Stimulated activated naive B cell treated with anti-CD40 and anti-IgM and Interleukin-4, amounts not matched to agents 10 μg/mL and 1 μg/mL and 100 μg/mL, for 72 hours (primary cell): Measurements from ENCODE around the gene EEFSEC.

Source experiments
- ATAC-seq, 2 donors: fragments of 150-1000 bp; cut with Tn5 transposase; replicated peaks; 2 replicates each; pipeline ENCODE4 v1.10.0; 2021; ENCODE audit warnings: moderate library complexity in 1 of 2
- DNase-seq: peaks from one replicate; pipeline ENCODE4 v3.0.0; 2021
- H3K27ac Mint-ChIP-seq: one replicate; pipeline ENCODE4 v1.8.0; 2022; ENCODE audit warnings: mild to moderate bottlenecking, mixed read lengths
- H3K27me3 Mint-ChIP-seq, 2 donors: one replicate each; pipeline ENCODE4 v1.8.0; 2022; ENCODE audit warnings: mixed read lengths in 2 of 2
- H3K36me3 Mint-ChIP-seq, 2 donors: one replicate each; pipeline ENCODE4 v1.8.0; 2022; ENCODE audit warnings: mixed read lengths in 2 of 2, mild to moderate bottlenecking in 1 of 2
- H3K4me1 Mint-ChIP-seq, 2 donors: one replicate each; pipeline ENCODE4 v1.8.0; 2022; ENCODE audit warnings: mixed read lengths in 2 of 2, mild to moderate bottlenecking in 1 of 2
- H3K4me3 Mint-ChIP-seq, 2 donors: one replicate each; pipeline ENCODE4 v1.8.0; 2022; ENCODE audit warnings: mild to moderate bottlenecking in 2 of 2, mixed read lengths in 2 of 2, moderate library complexity in 1 of 2
- H3K9me3 Mint-ChIP-seq, 2 donors: one replicate each; pipeline ENCODE4 v1.8.0; 2022; ENCODE audit warnings: mixed read lengths in 2 of 2, mild to moderate bottlenecking in 1 of 2

Gene EEFSEC

GRCh38 chr3:128167973-128168674, 14.8 kb downstream of the EEFSEC start:
- Mint-ChIP-seq H3K27ac (no peak overlapping the region), H3K27me3 (no peaks in the 10 kb centered on the region)
- no peak for ATAC-seq

DNA sequence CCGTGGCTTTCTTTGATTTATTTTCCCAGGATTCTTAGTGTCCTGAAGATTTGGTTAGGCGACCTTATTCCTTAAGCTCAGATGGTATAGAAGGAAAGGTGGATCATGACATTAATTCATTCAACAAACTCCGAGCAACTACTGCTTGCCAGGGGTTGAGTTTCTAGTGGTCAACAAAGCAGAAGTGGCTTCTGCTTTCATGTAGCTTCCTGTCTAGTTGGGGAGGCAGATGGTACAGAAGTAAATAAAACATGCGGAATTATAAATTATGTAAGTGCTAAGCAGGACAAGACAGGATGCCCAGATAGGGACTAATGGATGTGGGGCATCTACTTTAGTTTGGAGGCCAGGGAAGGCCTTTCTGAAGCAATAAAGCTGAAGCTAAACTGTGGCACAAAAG, 15.6 kb downstream of the EEFSEC start:
- H3K4me3 Mint-ChIP-seq: no peak overlapping the region
- no peak for DNase-seq
- peaks cover 31 to 39% of the 10 kb centered on the region in 2 donors for H3K4me1 Mint-ChIP-seq
- no peaks in the 10 kb centered on the region for H3K27me3 Mint-ChIP-seq
- peaks cover 14 to 35% of the 10 kb centered on the region in 2 donors for H3K36me3 Mint-ChIP-seq
- no peak for ATAC-seq
- no peaks in the 10 kb centered on the region for H3K9me3 Mint-ChIP-seq
- H3K27ac Mint-ChIP-seq: no peak overlapping the region

More at GRCh38 chr3:128167973-128168674, 14.8 kb downstream of the EEFSEC start:
- H3K4me3 Mint-ChIP-seq: no peak overlapping the region
- no peak for DNase-seq
- H3K36me3 Mint-ChIP-seq: peaks cover 14 to 37% of the 10 kb centered on the region in 2 donors
- H3K9me3 Mint-ChIP-seq: no peaks in the 10 kb centered on the region
- peaks cover 27 to 35% of the 10 kb centered on the region in 2 donors for H3K4me1 Mint-ChIP-seq

DNA sequence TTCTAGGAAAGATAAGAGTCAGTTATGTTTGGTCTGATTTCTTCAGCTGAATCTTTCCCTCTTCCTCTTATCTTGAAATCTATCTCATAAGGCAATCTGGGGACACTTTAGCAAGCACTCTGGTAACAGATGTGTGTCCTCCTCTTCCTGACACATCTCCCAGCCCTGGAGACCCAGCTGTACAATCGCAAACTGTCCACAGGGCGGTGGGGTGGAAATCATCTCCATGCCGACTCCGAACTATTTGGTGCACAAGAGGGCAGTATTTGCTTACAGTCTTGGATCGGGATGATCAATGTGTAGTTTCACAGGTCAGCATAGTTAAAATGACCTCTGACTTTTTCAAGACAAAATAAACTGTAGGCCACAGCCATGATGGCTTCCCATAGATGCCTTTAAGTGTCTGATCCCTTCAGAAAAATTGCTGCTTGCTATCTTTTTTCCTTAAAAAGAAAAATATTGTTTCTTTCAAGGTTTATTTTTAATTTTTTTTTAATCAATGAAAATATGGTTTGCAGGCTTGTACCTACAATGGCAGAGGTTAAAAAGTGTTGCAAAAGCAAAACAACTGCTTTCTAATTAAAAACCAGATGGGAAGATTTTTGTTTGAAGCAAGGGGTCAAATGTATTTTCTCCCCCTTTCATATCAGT, 17.7 kb downstream of the EEFSEC start:
- ATAC-seq: peak in 1 of 2 donors; percentile 48
- Mint-ChIP-seq H3K4me1 (peaks cover 29 to 51% of the 10 kb centered on the region in 2 donors), H3K4me3 (no peak overlapping the region), H3K9me3 (no peaks in the 10 kb centered on the region), H3K27ac (no peak overlapping the region), H3K27me3 (no peaks in the 10 kb centered on the region), H3K36me3 (peaks cover 5 to 19% of the 10 kb centered on the region in 2 donors)
- no peak for DNase-seq

DNA sequence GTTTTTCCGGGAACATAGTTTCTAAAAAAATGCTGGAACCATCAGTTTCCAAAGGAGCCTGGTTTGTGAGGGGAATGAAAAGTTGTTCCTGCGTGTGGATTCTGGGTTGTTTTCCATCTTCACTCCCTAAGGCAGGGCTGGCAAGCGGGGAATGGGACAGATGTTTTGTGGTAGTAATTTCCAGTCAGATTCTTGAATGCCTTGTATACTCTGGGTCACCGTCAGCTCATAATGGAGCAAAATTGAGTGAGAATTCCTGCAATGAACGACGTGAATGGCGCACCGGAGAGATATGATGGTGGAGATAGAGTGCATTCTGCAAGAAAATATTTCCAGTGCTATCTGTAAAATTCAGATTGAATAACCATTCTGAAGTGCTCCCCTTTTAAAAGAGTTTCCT, 19.9 kb downstream of the EEFSEC start:
- peaks cover 19 to 50% of the 10 kb centered on the region in 2 donors for H3K4me1 Mint-ChIP-seq
- H3K9me3 Mint-ChIP-seq: no peaks in the 10 kb centered on the region
- DNase-seq (no peak), ATAC-seq (no peak)
- no peaks in the 10 kb centered on the region for H3K27me3 Mint-ChIP-seq
- H3K4me3 Mint-ChIP-seq: no peak overlapping the region
- no peak overlapping the region for H3K27ac Mint-ChIP-seq
- peaks cover 2 to 10% of the 10 kb centered on the region in 2 donors for H3K36me3 Mint-ChIP-seq

GRCh38 chr3:128173849-128174248, 20.6 kb downstream of the EEFSEC start:
- peaks cover 2 to 10% of the 10 kb centered on the region in 2 donors for H3K36me3 Mint-ChIP-seq
- no peak overlapping the region for H3K4me3 Mint-ChIP-seq
- ATAC-seq (no peak), DNase-seq (no peak)
- H3K27me3 Mint-ChIP-seq: no peaks in the 10 kb centered on the region
- H3K4me1 Mint-ChIP-seq: peaks cover 12 to 43% of the 10 kb centered on the region in 2 donors
- no peaks in the 10 kb centered on the region for H3K9me3 Mint-ChIP-seq
- H3K27ac Mint-ChIP-seq: no peak overlapping the region

GRCh38 chr3:128174675-128175590, 21.7 kb downstream of the EEFSEC start:
- Mint-ChIP-seq H3K27ac (peak overlapping the region; percentile 72), H3K27me3 (no peaks in the 10 kb centered on the region), H3K36me3 (peaks cover 2 to 10% of the 10 kb centered on the region in 2 donors), H3K4me3 (no peak overlapping the region), H3K4me1 (peaks cover 15 to 43% of the 10 kb centered on the region in 2 donors), H3K9me3 (no peaks in the 10 kb centered on the region)
- ATAC-seq (no peak), DNase-seq (no peak)

GRCh38 chr3:128175768-128176167, 22.5 kb downstream of the EEFSEC start:
- Mint-ChIP-seq H3K4me1 (peaks cover 19 to 46% of the 10 kb centered on the region in 2 donors), H3K27me3 (no peaks in the 10 kb centered on the region), H3K36me3 (peaks cover 2 to 9% of the 10 kb centered on the region in 2 donors), H3K4me3 (no peak overlapping the region), H3K27ac (no peak overlapping the region), H3K9me3 (no peaks in the 10 kb centered on the region)
- ATAC-seq: no peak
- no peak for DNase-seq

GRCh38 chr3:128176276-128176833, 23.1 kb downstream of the EEFSEC start:
- Mint-ChIP-seq H3K27ac (no peak overlapping the region), H3K9me3 (no peaks in the 10 kb centered on the region), H3K4me3 (no peak overlapping the region), H3K27me3 (no peaks in the 10 kb centered on the region), H3K4me1 (peaks cover 17 to 46% of the 10 kb centered on the region in 2 donors), H3K36me3 (peaks cover 2 to 7% of the 10 kb centered on the region in 2 donors)
- ATAC-seq (no peak), DNase-seq (no peak)

GRCh38 chr3:128177865-128178264, 24.6 kb downstream of the EEFSEC start:
- H3K27me3 Mint-ChIP-seq: no peaks in the 10 kb centered on the region
- ATAC-seq (no peak), DNase-seq (no peak)
- no peak overlapping the region for H3K4me3 Mint-ChIP-seq
- peaks cover 20 to 46% of the 10 kb centered on the region in 2 donors for H3K4me1 Mint-ChIP-seq
- peaks cover 4 to 10% of the 10 kb centered on the region in 2 donors for H3K36me3 Mint-ChIP-seq
- no peak overlapping the region for H3K27ac Mint-ChIP-seq
- no peaks in the 10 kb centered on the region for H3K9me3 Mint-ChIP-seq

GRCh38 chr3:128178782-128179483, 25.7 kb downstream of the EEFSEC start:
- H3K27ac Mint-ChIP-seq: no peak overlapping the region
- H3K4me1 Mint-ChIP-seq: peaks cover 21 to 41% of the 10 kb centered on the region in 2 donors
- no peak overlapping the region for H3K4me3 Mint-ChIP-seq
- no peaks in the 10 kb centered on the region for H3K27me3 Mint-ChIP-seq
- H3K9me3 Mint-ChIP-seq: no peaks in the 10 kb centered on the region
- ATAC-seq: no peak
- no peak for DNase-seq
- peaks cover 7 to 13% of the 10 kb centered on the region in 2 donors for H3K36me3 Mint-ChIP-seq

- no peak for ATAC-seq
- H3K9me3 Mint-ChIP-seq: peaks cover 0 to 2% of the 10 kb centered on the region in 2 donors
- DNase-seq: no peak
- peaks cover 21 to 36% of the 10 kb centered on the region in 2 donors for H3K4me1 Mint-ChIP-seq
- no peaks in the 10 kb centered on the region for H3K27me3 Mint-ChIP-seq
- H3K36me3 Mint-ChIP-seq: peaks cover 9 to 18% of the 10 kb centered on the region in 2 donors
- no peak overlapping the region for H3K27ac Mint-ChIP-seq
- H3K4me3 Mint-ChIP-seq: no peak overlapping the region
Measured at GRCh38 chr3:128179484-128179819, 26.2 kb downstream of the EEFSEC start.

DNA sequence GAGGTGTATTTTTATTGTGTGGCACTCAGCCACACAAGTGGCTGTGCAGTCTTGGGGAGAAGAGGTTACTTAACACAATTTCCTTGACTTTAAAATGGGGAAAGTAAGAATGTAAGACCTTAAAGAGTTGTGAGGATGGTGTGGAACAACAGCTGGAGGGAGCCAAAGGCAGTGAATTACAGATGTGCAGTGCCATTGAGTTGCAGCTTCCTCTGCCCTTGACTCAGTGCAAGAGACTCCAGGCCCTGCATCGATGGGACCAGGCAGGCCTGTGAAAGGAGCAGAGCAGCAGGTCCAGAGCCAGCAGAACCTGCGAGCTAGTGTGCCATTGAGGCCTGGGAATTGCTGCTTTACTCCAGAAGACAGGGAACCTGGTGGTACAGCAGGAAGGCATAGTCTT, 27.2 kb downstream of the EEFSEC start:
- DNase-seq (no peak), ATAC-seq (no peak)
- Mint-ChIP-seq H3K27me3 (no peaks in the 10 kb centered on the region), H3K9me3 (peaks cover 0 to 2% of the 10 kb centered on the region in 2 donors), H3K4me3 (no peak overlapping the region), H3K4me1 (peaks cover 15 to 26% of the 10 kb centered on the region in 2 donors), H3K27ac (no peak overlapping the region), H3K36me3 (peaks cover 11 to 14% of the 10 kb centered on the region in 2 donors)

GRCh38 chr3:128180913-128181312, 27.6 kb downstream of the EEFSEC start:
- H3K36me3 Mint-ChIP-seq: peaks cover 11 to 18% of the 10 kb centered on the region in 2 donors
- peaks cover 0 to 2% of the 10 kb centered on the region in 2 donors for H3K9me3 Mint-ChIP-seq
- no peak overlapping the region for H3K27ac Mint-ChIP-seq
- no peaks in the 10 kb centered on the region for H3K27me3 Mint-ChIP-seq
- no peak overlapping the region for H3K4me3 Mint-ChIP-seq
- DNase-seq (no peak), ATAC-seq (no peak)
- peaks cover 15 to 22% of the 10 kb centered on the region in 2 donors for H3K4me1 Mint-ChIP-seq
